A673 (cell line): Measurements from ENCODE around the gene WDR46. TPM values are rescaled to one million over a fixed set of nuclear protein-coding genes. Genes with fewer than 3 reads are reported as not detected.
"Not testable (repeated sequence)": the region's sequence is repeated elsewhere in the genome, so short reads cannot be mapped to it uniquely, and the experiment has no call there.

Source experiments
- BruUV-seq: library from RNA; stranded (reverse); fragments of 400-500 nt; replicated peaks from 2 replicates; lab custom pipeline; 2021; lab: Mats Ljungman, UMichigan
- CTCF ChIA-PET: fragments of 300-600 bp; sonication (Branson Sonifier 250); formaldehyde crosslinking; loops from one replicate; lab custom pipeline; 2022; ENCODE audit warnings: antibody characterized with exemption; lab: Charles Lee
- POLR2A ChIA-PET: fragments of 300-600 bp; sonication (Branson Sonifier 250); formaldehyde crosslinking; loops from one replicate; lab custom pipeline; 2022; ENCODE audit warnings: antibody characterized with exemption; ENCODE audit not compliant: low non-redundant PET; lab: Charles Lee
- DNase-seq: peaks from one replicate; pipeline ENCODE4 v3.0.0-alpha.2; 2015; ENCODE audit warnings: low spot score
- H3K27ac ChIP-seq: fragments of 200-600 bp; sonication (generic); 2 replicates; pipeline ENCODE4 v1.5.1; 2016; ENCODE audit warnings: mixed run types, low read depth, mild to moderate bottlenecking, mixed read lengths, antibody characterized with exemption, low read length; ENCODE audit not compliant: poor library complexity, severe bottlenecking
- H3K27me3 ChIP-seq: fragments of 200-600 bp; sonication (generic); replicated peaks from 2 replicates; pipeline ENCODE4 v1.6.1; 2017; ENCODE audit warnings: mixed run types, low read depth, mild to moderate bottlenecking, mixed read lengths, antibody characterized with exemption, low read length; ENCODE audit not compliant: insufficient read depth, poor library complexity
- H3K36me3 ChIP-seq: fragments of 200-600 bp; sonication (generic); 2 replicates; pipeline ENCODE4 v1.6.1; 2016; ENCODE audit warnings: mixed run types, mild to moderate bottlenecking, mixed read lengths, antibody characterized with exemption, low read length; ENCODE audit not compliant: insufficient read depth, poor library complexity, severe bottlenecking
- H3K4me1 ChIP-seq: fragments of 200-600 bp; sonication (generic); 2 replicates; pipeline ENCODE4 v1.6.1; 2017; ENCODE audit warnings: mixed run types, mild to moderate bottlenecking, mixed read lengths, antibody characterized with exemption, low read length; ENCODE audit not compliant: insufficient read depth, poor library complexity, severe bottlenecking
- H3K4me3 ChIP-seq: fragments of 200-600 bp; sonication (generic); 2 replicates; pipeline ENCODE4 v1.5.1; 2016; ENCODE audit warnings: low read depth, mixed run types, mild to moderate bottlenecking, mixed read lengths, low read length; ENCODE audit not compliant: poor library complexity, severe bottlenecking
- H3K9me3 ChIP-seq: fragments of 200-600 bp; sonication (generic); 2 replicates; pipeline ENCODE4 v1.6.1; 2016; ENCODE audit warnings: mixed run types, low read depth, mild to moderate bottlenecking, mixed read lengths, antibody characterized with exemption, low read length; ENCODE audit not compliant: poor library complexity, severe bottlenecking
- CTCF ChIP-seq: fragments of 300-800, 200-600 bp; sonication (generic); conservative IDR thresholded peaks from 2 replicates; pipeline ENCODE4 v1.5.1; 2017; ENCODE audit warnings: low read depth, mild to moderate bottlenecking, antibody characterized with exemption, low read length, moderate library complexity, mixed read lengths
- EZH2 ChIP-seq: fragments of 200-600 bp; sonication (generic); IDR thresholded peaks from 2 replicates; pipeline ENCODE4 v1.6.1; 2017; ENCODE audit warnings: borderline replicate concordance, low read depth, mild to moderate bottlenecking, mixed read lengths, antibody characterized with exemption, low read length; ENCODE audit not compliant: poor library complexity, severe bottlenecking
- intact Hi-C: fragments of 100-400 bp; cut with micrococcal nuclease; formaldehyde crosslinking; loops from one replicate; pipeline ENCODE4 v1.10.0; 2022; ENCODE audit not compliant: unreplicated experiment
- total RNA-seq: library from RNA; stranded (reverse); gene quantifications from 2 replicates; pipeline ENCODE4 v1.2.3, GENCODE V29; 2021

Gene WDR46
- total RNA-seq, 1 experiment from 2014 or later, result 97.9 TPM

- BruUV-seq, result no TSS peak
- intact Hi-C loops, result no loop called here
- no peaks in the 10 kb centered on the region for H3K9me3 ChIP-seq
- ChIA-PET CTCF (interaction anchor here (0.6 to 0.8 kb wide), 2 partner anchors 28 to 36 kb away, joined by 3 to 4 read pairs; no protein-coding TSS in a partner anchor), POLR2A (no interaction called here)
- H3K4me1 ChIP-seq, result peaks cover 40% of the 10 kb centered on the region
- peak overlapping the region; percentile 83 for H3K27ac ChIP-seq
- H3K4me3 ChIP-seq, result peak overlapping the region; percentile 56
- peaks cover 59% of the 10 kb centered on the region for H3K36me3 ChIP-seq
- H3K27me3 ChIP-seq, result no peaks in the 10 kb centered on the region
- DNase-seq, result no peak
- no peak for TF ChIP-seq CTCF
- TF ChIP-seq EZH2, result no peak
These were observed 12.5 kb downstream of the WDR46 start for GRCh38 chr6:33276581-33276863.

- CTCF ChIA-PET, result interaction anchor here (0.6 to 0.8 kb wide), 2 partner anchors 25 to 28 kb away, joined by 3 read pairs; no protein-coding TSS in a partner anchor
- DNase-seq, H3K27me3 ChIP-seq, H3K9me3 ChIP-seq, POLR2A ChIA-PET, intact Hi-C loops, BruUV-seq: not testable (repeated sequence)
- Histone ChIP-seq H3K4me3 (peak overlapping the region; percentile 56), H3K36me3 (peaks cover 59% of the 10 kb centered on the region), H3K27ac (peak overlapping the region; percentile 99), H3K4me1 (peaks cover 40% of the 10 kb centered on the region)
These were observed 13.1 kb downstream of the WDR46 start for GRCh38 chr6:33275795-33276580.

- BruUV-seq, result no TSS peak
- Histone ChIP-seq H3K27me3 (no peaks in the 10 kb centered on the region), H3K4me3 (peak overlapping the region; percentile 68), H3K9me3 (no peaks in the 10 kb centered on the region), H3K36me3 (peaks cover 53% of the 10 kb centered on the region), H3K4me1 (peaks cover 40% of the 10 kb centered on the region), H3K27ac (peak overlapping the region; percentile 99)
- ChIA-PET CTCF (interaction anchor here (0.6 kb wide), 1 partner anchor 129 kb away, joined by 3 read pairs; no protein-coding TSS in a partner anchor), POLR2A (no interaction called here)
- intact Hi-C loops, result no loop called here
- TF ChIP-seq EZH2, result no peak
- no peak for TF ChIP-seq CTCF
- no peak for DNase-seq
These were observed 14.8 kb downstream of the WDR46 start for GRCh38 chr6:33273924-33274902.
